GM18520 (cell line): ENCODE measurements around the gene PURA.

Source experiments
- ATAC-seq: cut with Tn5 transposase; IDR thresholded peaks from one replicate; pipeline ENCODE4 v1.9.1; 2021; ENCODE audit not compliant: unreplicated experiment

The PURA gene

DNA sequence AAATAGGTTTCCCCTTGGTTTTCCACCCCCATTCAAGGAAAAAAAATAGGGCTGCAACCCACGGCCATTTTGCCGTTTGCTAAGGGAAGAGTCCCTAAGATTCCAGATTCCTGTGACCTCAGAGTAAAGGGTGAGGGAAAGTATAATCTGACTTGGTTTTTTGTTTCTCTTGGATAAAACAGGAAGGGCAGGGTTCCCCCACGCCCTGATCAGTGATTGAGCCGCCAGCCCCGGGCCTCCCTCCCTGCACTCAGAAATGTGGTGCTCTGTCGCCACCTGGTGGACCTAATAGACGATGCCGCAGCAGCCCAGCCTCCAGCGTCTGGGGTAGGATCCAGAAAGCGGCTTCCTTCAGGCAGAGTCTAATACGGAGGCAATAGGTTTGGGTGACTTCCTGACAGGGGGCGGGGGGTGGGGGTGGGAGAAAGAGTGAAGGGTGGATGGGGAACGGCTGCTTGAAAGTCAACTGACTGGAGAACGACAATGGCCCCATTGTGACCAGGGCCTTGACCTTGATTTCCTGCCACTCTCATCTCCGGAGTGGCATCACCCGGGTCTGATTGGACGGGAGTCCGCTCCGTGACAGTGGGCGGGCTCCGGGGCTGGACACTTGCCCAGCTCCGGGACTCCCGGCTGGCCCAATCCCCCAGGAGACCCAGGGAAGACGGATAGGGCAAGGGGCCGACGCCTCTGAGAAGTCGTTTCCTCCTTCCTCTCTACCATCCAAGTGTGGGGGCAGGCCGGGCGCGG is 43.3 kb downstream of the PURA start:
- peak; percentile 82 for ATAC-seq

DNA sequence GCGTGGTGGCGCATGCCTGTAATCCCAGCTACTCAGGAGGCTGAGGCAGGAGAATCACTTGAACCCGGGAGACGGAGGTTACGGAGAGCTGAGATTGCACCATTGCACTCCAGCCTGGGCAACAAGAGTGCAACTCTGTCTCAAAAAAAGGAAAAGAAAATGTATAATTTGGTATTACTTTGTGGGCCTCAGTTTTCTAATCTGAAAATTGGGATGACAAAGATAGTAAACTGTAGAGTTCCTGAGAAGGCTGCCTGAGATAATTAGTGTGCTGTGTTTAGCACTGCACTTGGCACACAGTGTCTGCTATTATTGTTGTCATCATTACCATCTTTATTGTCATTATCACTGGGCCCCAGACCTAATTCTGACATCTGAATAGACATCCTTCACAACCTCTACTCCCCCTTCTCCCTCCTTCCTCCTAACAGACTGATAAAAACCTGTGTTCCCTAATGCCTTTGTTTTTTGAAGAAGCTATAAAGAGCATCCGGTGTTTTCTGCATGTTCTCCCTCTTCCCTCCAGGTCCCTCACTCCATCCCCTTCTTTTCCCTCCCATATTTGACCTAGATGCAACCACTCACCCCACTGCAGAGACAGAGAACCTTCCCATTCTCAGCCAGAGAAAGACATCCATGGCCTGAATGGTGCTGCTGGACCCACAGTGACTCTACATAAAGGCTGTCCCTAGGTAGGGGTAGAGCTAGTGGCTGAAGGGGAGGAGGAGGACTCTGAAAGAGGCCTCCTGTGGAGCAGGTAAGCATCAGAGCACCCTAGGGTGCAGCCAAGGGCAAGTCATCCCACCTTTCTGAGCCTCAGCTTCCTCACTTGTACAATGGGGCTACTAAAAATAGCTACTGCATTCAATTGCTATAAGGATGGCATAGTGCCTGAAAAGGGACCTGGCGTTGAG is 45.4 kb downstream of the PURA start:
- no peak for ATAC-seq

DNA sequence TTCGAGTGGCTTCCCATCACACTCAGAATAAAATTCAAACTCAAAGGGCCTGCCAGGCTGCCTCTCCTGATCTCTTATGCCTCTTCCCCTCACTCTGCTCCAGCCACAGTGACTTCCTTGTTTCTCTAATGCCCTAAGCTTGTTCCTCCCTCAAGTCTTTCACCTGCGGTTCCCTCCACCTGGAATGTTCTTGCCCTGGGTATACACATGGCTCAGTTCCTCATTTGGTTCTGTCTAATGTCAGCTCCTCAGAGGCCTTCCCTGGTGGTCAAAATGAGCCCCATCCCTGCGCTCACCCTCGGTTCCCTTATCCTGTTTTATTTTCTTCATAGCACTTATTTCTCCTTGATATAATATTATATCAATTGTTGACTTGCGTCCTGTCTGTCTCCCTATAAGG is 48.4 kb downstream of the PURA start:
- no peak for ATAC-seq

DNA sequence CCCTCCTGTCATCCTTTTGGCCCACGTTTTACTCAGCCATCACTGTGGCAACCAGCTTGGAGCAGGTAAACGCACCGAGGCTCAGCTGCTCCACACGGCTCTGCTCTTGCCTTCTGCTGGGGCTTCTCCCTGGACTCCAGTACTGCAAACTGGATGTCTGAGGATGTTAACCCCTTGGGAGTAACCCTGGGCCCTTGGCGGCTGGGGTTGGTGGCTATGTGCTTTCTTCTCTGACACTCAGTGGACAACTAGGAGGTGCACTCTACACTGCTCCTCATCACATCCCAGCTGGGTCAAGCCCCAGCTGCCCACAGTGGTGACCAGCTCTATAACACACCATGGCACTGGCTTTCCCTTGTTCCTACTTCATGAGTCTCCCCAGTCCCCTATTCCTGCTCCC is 48.9 kb downstream of the PURA start:
- ATAC-seq: no peak

DNA sequence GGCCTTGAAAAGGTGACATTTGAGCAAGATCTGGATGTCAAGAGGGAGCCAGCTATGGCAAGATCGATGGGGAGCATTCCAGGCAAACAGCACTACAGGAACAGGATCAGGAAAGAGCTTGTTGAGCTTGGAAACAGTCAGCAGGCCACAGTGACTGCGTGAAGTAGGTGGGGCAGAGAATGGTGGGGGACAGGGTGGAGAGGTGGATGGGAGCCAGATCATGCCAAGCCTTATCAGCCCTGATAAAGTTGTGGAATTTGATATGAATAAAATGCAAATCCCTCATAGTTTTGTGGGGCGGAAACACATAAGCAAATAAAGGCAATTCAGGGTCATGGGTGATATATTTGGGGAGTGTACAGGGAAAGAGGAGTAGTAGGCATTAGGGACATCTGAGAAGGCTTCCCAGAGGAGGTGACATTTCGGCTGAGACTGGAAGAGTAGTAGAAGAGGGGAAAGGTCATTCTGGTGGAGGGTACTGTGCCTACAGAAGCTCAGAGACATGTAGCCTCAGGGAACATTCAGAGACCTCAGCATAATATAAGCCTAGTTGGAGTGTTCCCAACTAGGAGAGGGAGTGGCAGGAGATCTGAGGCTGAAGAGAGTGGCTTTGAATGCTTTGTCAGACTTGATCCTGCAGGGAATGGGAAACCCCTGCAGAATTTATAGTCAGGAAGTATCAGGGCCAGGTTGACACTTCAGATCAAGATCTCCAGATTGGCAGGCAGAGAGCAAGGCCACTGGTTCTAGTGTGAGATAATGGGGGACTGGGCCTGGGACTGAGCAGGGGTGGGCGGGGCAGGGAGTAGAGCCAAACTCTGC is 51.4 kb downstream of the PURA start:
- no peak for ATAC-seq

DNA sequence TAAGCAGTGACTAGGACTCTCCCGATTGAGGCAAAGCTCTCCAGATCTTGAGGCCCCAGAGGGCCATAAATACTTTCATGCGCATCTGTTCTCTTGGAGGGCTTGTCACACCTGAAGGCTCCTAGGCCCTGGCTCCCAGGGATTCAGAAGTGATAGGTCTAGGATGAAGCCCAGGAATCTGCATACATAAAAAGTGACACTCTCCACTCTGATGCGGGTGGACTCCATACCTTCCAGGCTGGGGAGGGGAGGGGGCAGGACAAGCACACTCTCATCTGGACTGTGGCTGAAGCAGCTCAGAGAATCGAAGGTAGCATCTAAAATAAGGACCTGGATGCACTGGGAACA is 52.0 kb downstream of the PURA start:
- ATAC-seq: no peak

DNA sequence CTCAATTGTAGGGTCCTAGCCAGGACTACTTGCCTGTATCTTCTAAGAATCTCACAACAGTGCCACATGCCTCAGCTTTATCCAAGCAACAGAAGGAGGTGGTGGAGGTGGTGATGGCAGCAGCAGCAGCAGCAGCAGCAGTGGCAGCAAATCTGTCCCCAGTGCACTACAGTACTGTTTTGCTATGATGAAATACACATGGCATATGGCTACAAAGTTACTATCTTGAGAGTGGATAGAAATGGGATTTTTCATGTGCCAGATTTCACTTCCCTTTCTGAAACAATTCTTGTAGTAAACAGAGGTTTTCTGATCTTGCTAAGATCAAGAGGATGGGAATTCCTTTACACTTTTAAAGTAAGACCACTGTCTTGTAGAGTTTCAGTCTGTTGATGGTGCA is 53.0 kb downstream of the PURA start:
- ATAC-seq: no peak

DNA sequence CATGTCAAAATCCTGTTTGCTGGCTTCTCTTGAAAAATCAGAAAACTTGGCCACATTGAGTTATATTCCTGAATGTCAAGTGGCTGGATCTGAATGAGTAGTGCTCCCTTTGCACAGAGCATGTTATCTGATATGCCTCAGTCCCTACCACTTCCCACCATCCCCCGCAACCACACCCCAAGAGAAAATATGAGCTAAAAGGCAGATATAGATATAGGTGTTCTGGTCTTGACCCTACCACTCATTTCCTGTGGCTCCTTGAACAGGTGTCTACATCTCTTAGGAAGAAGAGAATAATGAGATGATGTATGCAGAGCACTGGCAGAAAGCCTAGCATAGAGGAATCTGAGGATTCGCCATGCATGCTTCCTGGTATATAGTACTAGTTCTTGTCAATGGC is 54.5 kb downstream of the PURA start:
- no peak for ATAC-seq

DNA sequence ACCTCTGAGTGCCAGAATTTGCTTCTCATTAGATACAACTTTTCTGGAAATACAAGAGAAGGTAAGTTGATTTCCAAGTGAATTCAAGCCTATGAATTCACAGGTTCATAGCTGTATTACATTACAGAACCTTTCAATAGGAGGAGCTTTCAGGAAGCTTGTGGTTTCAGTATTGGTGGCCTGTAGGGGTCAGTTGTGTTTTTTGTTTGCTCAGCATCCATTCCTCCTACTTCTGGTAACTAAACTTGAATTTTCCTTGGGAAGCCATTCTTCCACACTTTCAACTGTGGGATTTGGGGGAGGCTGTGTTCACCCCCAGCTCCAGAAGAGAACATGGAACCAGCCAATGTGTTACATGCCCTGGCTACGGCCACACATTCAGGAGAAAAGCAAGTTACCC is 55.5 kb downstream of the PURA start:
- ATAC-seq: no peak

DNA sequence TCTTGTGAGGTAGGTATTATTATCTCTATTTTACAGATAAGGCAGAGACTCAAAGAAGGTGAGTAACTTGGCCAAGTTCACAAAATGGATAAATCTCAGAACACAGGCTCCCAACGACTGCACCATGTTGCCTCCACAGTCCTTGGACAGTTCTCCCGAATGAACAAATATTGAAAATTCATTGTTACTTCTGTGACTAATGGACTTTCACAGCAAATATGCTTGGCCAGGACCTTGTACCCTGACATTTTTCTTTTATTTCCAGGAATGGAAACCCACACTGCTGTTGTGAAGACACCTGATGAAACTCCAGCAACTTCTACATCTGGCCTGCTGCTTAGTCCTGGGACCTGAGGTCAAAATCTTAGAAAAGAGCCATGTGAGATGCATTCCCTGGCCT is 58.6 kb downstream of the PURA start:
- ATAC-seq: no peak

DNA sequence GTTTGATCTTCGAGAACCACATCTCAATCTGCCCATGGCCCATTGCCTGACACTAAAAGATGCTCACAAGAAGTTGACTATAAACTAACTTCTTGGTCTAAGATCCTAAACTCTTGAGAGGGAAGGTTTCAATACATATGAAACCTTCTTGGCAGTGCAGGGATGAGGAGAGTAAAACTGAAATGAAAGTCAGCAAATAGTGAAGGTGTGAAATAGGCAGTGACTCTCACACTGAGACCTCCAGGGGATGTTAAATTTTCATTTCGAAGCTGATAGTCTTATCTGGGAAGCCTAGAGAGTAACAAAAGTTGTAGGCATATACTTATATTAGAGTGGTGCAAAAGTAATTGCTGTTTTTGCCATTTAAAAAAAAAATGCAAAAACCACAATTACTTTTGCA is 60.1 kb downstream of the PURA start:
- ATAC-seq: no peak

DNA sequence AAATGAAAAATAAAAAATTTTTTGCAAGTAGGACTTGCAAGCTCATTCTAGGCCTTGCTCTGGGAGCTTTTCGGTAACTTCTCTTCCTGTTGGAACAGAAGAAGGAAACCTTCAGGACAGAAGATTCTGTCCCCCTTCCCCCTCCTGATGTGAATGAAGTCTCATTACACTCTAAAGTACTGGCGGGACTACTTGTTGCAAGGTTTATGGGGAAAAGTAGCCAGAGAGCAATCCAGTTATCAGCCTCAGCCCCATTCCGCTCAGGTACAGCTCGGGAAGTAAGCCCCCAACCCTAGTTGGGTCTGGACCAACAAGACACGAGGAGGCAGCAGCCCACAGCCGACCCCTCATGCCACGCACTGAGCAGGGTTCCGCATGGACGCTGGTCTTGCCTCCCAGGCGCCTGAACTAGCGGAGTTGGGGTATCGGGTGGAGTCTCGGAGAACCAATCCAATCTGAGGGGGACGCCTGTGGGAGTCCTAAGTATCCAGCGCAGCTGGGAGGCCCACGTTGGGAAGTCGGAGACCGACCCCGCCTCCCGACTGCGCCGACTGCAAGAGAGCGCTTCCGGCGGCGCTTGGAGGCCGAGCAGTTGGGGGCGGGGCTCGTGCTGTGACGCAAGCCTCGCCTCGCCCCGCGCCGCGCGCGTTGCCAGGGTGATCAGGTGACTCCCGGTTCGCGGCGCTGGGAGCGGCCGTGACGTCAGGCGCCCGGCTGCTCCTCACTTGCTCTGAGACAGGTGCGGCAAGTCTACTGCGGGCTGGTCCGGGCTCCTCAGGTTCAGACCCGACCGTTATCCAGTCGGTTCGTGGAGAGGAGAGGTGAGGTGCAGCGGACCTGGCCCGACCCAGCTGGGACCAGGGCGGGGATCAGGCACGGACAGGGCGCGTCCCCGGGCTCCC is 60.8 kb downstream of the PURA start, which contains the start of gene CYSTM1:
CYSTM1 (plus strand) TSS at position 724 of the 902 bp plus-strand sequence. CDS start 19,278 bp downstream, outside the sequence.
- peak; percentile 91 for ATAC-seq
